Measurements from ENCODE around the gene ITK. TPM values are rescaled to one million over a fixed set of nuclear protein-coding genes. Genes with fewer than 3 reads are reported as not detected.

ITK gene
- total RNA-seq, 2 experiments from 2014 or later = 200 to 204 TPM

DNA sequence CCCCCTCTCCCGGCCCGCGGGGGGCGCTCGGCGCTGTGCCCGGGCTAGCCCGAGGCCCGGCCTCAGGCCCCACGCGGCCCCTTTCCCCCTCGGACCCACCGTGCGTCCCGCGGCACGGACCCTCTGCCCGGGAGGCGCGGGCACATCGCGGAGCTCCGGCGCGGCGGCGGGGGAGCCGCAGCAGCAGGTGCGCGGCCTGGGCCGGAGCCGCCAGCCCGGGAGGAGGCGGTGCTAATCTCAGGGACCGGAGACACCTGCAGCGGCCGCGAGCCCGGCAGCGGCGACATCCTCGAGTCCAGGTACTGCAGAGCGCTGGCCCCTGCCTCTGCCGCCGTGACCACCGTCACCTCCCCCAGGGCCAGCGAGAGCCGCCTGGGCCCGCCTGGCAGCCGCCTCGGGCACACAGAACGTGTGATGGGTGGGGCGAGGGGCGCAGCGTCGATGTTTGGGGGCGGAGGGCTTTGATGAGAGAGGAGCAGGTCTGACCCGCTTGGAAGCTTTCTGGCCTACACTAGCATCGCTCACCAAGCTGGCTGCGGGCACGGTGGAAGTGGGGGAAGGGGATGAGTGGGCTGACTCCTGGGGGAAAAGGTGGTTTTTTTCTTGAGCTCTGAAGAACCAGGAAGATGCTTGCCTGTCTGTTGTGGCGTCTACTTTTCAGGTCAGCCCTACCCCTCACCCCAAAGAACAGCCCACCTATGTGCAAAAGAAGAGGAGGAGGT, 85.8 kb downstream of the ITK start:
- H3K4me3 Mint-ChIP-seq = peak overlapping the region; percentile 97

DNA sequence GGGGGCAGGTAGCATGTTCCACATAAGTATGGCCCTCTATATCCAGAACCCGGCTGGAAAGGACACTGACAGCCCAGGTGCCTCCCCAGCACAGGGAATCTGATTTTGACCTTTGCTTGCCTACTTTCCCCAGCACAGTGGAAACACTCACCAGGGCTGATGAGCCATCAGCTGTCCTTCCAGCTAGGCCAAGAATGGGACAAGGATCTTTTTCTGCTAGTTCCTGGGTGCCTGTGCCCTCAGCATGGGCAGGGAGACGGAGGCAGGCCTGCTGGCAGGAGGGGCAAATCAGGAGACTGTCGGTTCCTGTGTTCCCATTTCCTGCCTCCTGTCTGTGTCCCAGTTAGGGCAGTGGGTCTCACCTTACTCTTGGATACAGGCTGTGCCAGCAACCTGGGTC, 86.4 kb downstream of the ITK start:
- H3K4me1 Mint-ChIP-seq = peaks cover 71% of the 10 kb centered on the region
- peak overlapping the region; percentile 97 for H3K4me3 Mint-ChIP-seq
- no peak for DNase-seq
- H3K9me3 Mint-ChIP-seq = no peaks in the 10 kb centered on the region
- H3K27ac Mint-ChIP-seq = peak overlapping the region; percentile 93
- peaks cover 5% of the 10 kb centered on the region for H3K27me3 Mint-ChIP-seq
- H3K36me3 Mint-ChIP-seq = peaks cover 51% of the 10 kb centered on the region

More for the DNA sequence above, 85.8 kb downstream of the ITK start:
- H3K27me3 Mint-ChIP-seq = no peaks in the 10 kb centered on the region
- no peaks in the 10 kb centered on the region for H3K9me3 Mint-ChIP-seq
- peak; percentile 71 for DNase-seq
- peaks cover 46% of the 10 kb centered on the region for H3K36me3 Mint-ChIP-seq
- H3K27ac Mint-ChIP-seq = peak overlapping the region; percentile 93
- peaks cover 65% of the 10 kb centered on the region for H3K4me1 Mint-ChIP-seq

DNA sequence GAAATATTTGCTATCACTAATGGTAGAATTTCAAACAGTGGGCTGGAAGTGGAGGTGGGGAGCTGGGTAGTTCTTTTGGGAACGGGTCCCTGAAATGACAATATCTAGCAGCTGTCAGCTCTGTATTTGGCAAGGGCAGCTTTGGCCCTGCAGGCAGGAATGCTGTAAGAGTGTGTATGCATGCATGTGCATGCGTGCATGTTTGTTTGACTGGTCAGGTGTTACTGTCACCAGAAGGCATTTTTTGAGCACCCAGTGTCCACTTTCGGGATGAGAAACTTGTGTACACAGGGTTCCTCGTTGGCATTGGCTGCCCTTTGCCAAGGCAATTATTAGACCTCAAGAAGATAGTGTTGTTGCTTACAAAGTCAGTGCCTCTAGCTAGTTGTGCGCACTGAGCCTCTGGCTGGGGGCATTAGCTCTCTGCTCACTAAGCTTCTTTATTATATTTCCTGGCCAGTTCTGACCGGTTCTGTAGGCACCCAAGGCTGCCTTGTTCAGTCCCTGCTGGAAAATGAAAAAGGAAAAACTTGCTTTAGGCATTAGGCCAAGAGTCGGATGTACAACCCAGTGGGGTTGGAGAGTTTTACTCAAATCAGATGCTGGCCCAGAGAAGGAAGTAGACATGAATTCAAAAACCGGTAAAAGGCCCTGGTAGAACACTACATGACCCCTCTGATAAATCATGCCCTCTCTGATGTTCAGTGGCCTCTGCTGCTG, 87.3 kb downstream of the ITK start:
- peaks cover 6% of the 10 kb centered on the region for H3K27me3 Mint-ChIP-seq
- H3K27ac Mint-ChIP-seq = peak overlapping the region; percentile 93
- H3K9me3 Mint-ChIP-seq = no peaks in the 10 kb centered on the region
- no peak for DNase-seq
- H3K4me3 Mint-ChIP-seq = peak overlapping the region; percentile 97
- H3K4me1 Mint-ChIP-seq = peaks cover 77% of the 10 kb centered on the region
- H3K36me3 Mint-ChIP-seq = peaks cover 56% of the 10 kb centered on the region

DNA sequence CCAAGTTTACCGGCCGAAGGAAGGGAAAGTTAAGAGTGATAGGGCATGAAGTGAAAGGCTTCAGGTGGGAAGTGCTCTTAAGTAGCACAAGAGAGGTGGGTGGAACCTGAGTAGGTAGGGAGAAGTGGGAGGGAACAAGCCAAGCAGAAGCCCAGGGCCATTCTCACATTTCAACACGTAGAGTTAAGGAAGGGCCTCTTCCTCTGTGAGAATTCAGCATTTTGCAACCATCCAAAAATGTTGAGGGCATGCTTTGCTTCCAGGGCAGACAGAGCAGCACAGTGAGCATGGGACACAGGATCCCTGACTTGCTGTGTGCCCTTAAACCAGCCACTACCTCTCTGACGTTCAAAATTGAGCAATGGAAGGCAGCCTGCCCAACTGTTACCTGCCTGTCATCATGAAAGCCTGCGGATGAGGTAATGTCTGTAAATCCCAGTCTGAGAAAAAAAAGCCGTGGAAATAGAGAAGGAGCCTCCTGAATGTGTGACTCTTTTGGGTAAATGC, 88.6 kb downstream of the ITK start:
- DNase-seq = no peak
- Mint-ChIP-seq H3K9me3 (no peaks in the 10 kb centered on the region), H3K4me3 (peak overlapping the region; percentile 83)

DNA sequence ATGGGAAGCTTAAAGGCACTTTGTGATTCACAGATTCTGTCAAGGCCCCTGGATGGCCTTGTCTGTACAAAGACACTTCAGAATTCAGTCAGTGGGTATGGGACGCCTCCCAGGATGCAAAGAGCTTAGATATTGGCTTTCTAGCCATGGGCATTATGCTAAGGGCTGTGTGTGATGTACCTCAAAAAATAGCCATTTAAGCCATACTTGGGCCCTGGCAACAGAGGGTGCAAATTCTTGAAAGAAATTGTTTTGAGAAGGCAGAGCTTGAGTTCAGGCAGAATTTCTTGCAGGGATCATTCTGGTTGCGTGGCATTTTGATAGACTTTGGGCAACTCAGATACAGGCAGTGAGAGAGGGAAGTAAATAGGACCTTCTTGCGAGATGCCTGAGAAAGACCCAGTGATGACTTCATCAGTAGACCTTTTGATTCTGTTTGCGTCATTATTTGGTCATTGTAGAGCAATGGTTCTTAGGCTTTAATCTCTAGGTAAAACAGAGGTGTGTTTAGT, 89.2 kb downstream of the ITK start:
- DNase-seq = no peak
- H3K36me3 Mint-ChIP-seq = peaks cover 68% of the 10 kb centered on the region

More for the DNA sequence above, 88.6 kb downstream of the ITK start:
- peaks cover 79% of the 10 kb centered on the region for H3K4me1 Mint-ChIP-seq
- peak overlapping the region; percentile 100 for H3K27ac Mint-ChIP-seq
- peaks cover 64% of the 10 kb centered on the region for H3K36me3 Mint-ChIP-seq
- peaks cover 6% of the 10 kb centered on the region for H3K27me3 Mint-ChIP-seq

DNA sequence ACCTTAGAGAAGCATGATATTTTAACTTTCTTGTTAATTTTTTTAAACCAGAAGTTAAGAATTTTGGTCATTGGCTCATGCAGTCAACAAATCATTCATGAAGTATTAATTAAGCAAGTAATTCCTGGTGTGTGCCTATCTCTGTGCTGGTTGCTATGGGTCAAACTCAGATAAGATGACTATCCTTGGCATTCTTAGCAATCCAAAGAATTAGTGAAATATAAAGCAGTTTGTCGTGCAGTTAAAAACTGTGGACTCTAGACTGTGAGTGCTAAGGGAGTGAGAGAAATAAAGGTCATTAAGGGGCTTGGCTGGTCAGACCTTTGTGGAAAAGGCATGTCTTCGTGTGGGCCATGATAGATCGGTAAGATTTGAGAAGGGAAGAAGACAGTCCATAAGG, 90.1 kb downstream of the ITK start:
- Mint-ChIP-seq H3K36me3 (peaks cover 73% of the 10 kb centered on the region), H3K9me3 (no peaks in the 10 kb centered on the region), H3K4me1 (peaks cover 71% of the 10 kb centered on the region), H3K4me3 (peak overlapping the region; percentile 83), H3K27me3 (peaks cover 6% of the 10 kb centered on the region), H3K27ac (peak overlapping the region; percentile 100)
- no peak for DNase-seq

More for the DNA sequence above, 89.2 kb downstream of the ITK start:
- H3K4me1 Mint-ChIP-seq = peaks cover 77% of the 10 kb centered on the region
- H3K9me3 Mint-ChIP-seq = no peaks in the 10 kb centered on the region
- H3K27me3 Mint-ChIP-seq = peaks cover 6% of the 10 kb centered on the region
- peak overlapping the region; percentile 100 for H3K27ac Mint-ChIP-seq
- H3K4me3 Mint-ChIP-seq = peak overlapping the region; percentile 83

DNA sequence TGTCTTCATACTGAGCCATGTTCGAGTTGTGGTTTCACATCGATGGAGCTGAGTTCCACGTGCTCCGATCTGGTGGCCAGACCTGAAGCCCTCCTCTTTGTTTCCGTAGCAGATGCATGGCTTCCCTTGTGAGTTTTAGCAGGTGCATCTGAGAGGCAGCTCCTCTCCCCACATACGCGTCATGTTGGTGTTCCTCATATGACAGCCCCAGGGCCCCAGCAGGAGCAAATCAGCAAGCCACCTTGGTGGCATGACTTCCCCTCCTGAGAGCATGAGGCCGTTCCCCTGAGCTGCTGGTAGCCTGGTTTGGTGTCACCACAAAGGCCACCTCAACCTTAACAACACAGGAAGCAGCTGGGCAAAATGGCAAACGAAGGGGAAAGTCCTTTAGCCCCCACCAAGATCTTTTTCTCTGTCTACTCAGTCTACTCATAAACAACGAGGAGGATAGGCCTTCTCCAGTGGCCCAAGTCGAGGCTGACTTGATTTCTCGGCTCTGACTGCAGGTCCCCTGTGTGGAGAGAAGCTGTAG, 91.2 kb downstream of the ITK start:
- peaks cover 6% of the 10 kb centered on the region for H3K27me3 Mint-ChIP-seq
- peak overlapping the region; percentile 100 for H3K27ac Mint-ChIP-seq
- peaks cover 76% of the 10 kb centered on the region for H3K36me3 Mint-ChIP-seq

DNA sequence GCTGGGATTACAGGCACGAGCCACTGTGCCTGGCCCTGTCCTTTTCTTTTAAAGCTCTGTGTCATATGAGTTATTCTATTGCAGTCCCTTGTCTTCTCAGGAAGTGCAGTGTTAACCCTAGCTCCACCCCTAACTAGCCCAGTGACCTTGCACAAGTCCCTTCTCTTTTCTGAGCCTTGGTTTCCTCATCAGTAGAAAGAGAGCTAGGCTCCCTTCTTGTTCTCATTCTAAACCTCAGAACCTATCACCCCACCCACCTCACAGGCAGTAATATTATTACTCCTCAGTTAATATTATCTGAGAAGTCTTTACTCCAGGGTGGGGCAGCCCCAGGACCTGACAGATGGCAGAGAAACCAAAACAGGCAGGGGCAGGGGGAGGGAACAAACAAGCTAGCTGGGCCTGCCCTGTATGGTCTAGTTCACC, 92.5 kb downstream of the ITK start:
- peaks cover 73% of the 10 kb centered on the region for H3K36me3 Mint-ChIP-seq
- H3K27me3 Mint-ChIP-seq = peaks cover 6% of the 10 kb centered on the region
- H3K27ac Mint-ChIP-seq = peak overlapping the region; percentile 97
- peak overlapping the region; percentile 77 for H3K4me3 Mint-ChIP-seq
- DNase-seq = no peak
- H3K9me3 Mint-ChIP-seq = no peaks in the 10 kb centered on the region
- H3K4me1 Mint-ChIP-seq = peaks cover 83% of the 10 kb centered on the region

More for the DNA sequence above, 91.2 kb downstream of the ITK start:
- H3K4me3 Mint-ChIP-seq = peak overlapping the region; percentile 83
- peaks cover 81% of the 10 kb centered on the region for H3K4me1 Mint-ChIP-seq
- H3K9me3 Mint-ChIP-seq = no peaks in the 10 kb centered on the region
- DNase-seq = peak; percentile 88

DNA sequence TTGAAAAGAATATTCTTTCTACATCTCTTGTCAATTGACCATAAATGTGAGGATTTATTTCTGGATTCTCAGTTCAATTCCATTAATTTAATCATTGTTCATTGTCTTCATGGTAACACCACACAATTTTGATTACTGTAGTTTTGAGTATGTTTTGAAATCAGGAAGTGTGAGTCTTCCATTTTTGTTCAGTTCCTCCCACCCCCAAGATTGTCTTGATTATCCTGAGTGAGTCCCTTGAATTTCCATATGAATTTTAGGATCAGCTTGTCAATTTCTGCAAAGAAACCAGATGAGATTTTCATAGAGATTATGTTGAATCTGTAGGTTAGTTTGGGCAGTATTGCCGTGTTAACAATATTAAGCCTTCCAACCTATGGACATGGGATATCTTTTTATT, 94.8 kb downstream of the ITK start:
- peaks cover 6% of the 10 kb centered on the region for H3K27me3 Mint-ChIP-seq
- peaks cover 78% of the 10 kb centered on the region for H3K4me1 Mint-ChIP-seq
- H3K9me3 Mint-ChIP-seq = no peaks in the 10 kb centered on the region
- no peak for DNase-seq
- peaks cover 64% of the 10 kb centered on the region for H3K36me3 Mint-ChIP-seq
- H3K4me3 Mint-ChIP-seq = no peak overlapping the region
- peak overlapping the region; percentile 32 for H3K27ac Mint-ChIP-seq

DNA sequence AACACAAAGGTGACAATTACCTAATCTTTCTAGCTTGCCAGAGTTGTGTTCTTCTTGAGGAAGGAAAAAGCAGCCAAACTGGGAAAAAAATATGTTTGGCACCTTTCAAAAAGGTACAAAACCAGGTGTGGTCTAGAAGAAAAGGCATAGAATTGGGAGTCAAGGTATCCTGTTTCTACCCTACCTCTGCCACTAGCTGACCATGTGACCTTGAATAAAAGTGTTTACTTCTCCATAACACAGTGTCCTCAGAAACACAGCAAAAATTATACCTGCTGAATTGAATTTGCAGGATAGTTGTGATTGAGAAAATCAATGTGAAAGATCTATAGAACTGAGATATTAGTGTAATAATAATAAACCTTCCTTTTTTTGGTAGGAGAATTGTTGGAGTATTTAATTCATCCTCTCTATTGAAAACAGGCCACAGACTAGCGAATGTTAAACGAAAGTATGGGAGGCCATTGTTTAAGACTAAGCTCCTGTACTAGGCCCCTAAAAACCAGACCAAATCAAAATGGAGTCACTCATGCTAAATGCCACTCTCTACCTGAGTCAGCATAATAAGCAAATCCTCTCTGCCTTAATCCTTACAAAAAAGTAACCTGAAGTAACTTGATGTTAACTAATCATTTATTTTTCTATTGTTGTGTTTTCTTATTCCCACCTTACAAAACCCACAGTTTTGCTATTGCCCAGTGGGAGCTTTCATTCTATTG, 97.8 kb downstream of the ITK start:
- H3K9me3 Mint-ChIP-seq = peaks cover 11% of the 10 kb centered on the region
- H3K4me3 Mint-ChIP-seq = no peak overlapping the region
- peak overlapping the region; percentile 23 for H3K27ac Mint-ChIP-seq
- H3K36me3 Mint-ChIP-seq = peaks cover 60% of the 10 kb centered on the region
- no peak for DNase-seq
- H3K27me3 Mint-ChIP-seq = no peaks in the 10 kb centered on the region
- peaks cover 80% of the 10 kb centered on the region for H3K4me1 Mint-ChIP-seq

DNA sequence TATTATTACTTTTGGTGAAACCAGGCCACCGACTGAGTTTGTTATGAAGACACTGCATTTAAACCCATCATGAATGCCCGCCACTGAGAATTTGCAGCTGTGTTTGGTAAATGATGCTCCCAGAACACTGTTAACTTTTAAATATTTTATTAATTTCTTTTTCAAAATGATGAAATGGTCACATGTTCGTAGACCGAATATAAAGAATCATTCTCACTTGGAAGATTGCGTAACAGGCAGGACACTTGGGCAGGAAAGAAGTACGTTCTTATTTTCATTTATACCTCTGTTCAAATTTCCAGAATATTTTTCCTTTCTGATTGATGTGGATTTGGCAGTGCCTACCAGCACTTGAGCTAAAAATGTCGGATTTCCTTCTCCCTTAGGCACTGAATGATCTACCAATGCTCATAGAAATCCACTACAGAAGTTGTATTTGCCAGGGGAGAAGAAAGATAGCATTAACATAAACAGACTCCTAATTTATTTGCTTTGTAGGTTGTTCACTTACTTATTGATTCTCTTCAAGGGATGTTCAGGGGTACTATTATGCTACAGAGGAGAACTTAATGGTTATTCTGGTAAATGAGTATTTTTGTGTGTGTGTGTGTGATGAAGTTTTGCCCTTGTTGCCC, 99.1 kb downstream of the ITK start:
- Mint-ChIP-seq H3K4me3 (peak overlapping the region; percentile 12), H3K4me1 (peaks cover 80% of the 10 kb centered on the region), H3K9me3 (peaks cover 11% of the 10 kb centered on the region), H3K27me3 (no peaks in the 10 kb centered on the region), H3K27ac (peak overlapping the region; percentile 77), H3K36me3 (peaks cover 55% of the 10 kb centered on the region)
- no peak for DNase-seq

DNA sequence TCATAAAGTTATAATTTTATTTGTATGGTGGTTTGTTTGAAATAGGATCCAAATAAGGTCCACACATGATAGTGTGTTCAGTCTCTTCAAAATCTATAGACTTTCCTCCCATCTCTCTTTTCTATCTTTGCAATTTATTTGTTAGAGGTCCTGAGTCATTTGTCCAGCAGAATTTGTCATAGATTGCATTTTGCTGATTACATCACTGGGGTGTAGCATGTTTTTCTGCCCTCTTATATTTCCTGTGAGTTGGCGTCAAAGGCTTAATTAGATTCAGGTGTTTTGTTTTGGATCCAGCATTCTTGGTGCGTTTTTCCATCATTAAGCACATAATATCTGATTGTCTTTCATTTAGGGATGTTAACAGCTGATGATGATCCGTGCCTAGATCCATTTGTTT, 100.3 kb downstream of the ITK start:
- H3K36me3 Mint-ChIP-seq = peaks cover 61% of the 10 kb centered on the region
- no peaks in the 10 kb centered on the region for H3K27me3 Mint-ChIP-seq
- peak overlapping the region; percentile 77 for H3K27ac Mint-ChIP-seq
- H3K4me1 Mint-ChIP-seq = peaks cover 86% of the 10 kb centered on the region
- no peak overlapping the region for H3K4me3 Mint-ChIP-seq
- H3K9me3 Mint-ChIP-seq = peaks cover 11% of the 10 kb centered on the region
- DNase-seq = no peak

DNA sequence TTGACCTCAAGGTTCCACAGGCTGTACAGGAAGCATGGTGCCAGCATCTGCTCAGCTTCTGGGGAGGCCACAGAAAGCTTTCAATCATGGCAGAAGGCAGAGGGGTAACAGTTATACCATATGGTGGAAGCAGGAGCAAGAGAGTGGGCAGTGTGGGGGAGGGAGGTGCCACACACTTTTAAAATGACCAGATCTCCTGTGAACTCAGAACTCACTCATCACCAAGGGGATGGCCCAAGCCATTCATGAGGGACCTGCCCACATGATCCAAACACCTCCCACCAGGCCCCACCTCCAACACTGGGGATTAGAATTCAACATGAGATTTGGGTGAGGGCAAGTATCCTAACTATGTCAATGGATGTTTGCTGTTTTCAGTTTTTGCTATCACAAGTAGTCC, 101.5 kb downstream of the ITK start:
- H3K27ac Mint-ChIP-seq = peak overlapping the region; percentile 65
- peaks cover 77% of the 10 kb centered on the region for H3K4me1 Mint-ChIP-seq
- H3K9me3 Mint-ChIP-seq = peaks cover 11% of the 10 kb centered on the region
- DNase-seq = no peak
- peak overlapping the region; percentile 23 for H3K4me3 Mint-ChIP-seq
- H3K27me3 Mint-ChIP-seq = no peaks in the 10 kb centered on the region
- H3K36me3 Mint-ChIP-seq = peaks cover 56% of the 10 kb centered on the region

DNA sequence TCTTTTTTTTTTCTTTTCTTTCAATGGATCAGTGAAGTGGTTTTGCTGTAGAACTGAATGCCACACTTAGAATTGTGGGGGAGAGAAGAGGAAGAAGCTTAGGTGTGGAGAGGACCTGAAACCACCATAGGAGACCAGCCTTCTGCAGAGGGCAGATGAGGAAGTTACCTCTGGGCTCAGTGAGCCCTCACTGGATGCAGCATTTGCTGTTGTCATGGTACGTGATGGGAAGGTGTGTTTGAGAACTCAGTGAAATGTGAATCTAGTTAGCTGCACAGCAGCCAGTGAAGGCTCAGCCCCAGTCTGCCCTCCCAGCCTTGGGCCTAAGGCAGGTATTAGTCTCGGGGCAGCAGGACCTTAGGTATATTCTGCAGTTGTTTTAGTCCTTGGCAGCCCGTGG, 102.8 kb downstream of the ITK start:
- H3K36me3 Mint-ChIP-seq = peaks cover 60% of the 10 kb centered on the region
- peaks cover 79% of the 10 kb centered on the region for H3K4me1 Mint-ChIP-seq
- H3K4me3 Mint-ChIP-seq = peak overlapping the region; percentile 3
- no peak for DNase-seq
- H3K9me3 Mint-ChIP-seq = peaks cover 11% of the 10 kb centered on the region
- no peaks in the 10 kb centered on the region for H3K27me3 Mint-ChIP-seq
- peak overlapping the region; percentile 65 for H3K27ac Mint-ChIP-seq

Data from activated naive CD8-positive, alpha-beta T cell treated with anti-CD3 and anti-CD28 coated beads for 36 hours (primary cell).